ENCODE measurements around the gene KRT81.

Gene KRT81

GRCh38 chr12:52291267-52291935, at the start of gene KRT81:
KRT81 (minus strand) TSS chr12:52291534; CDS start chr12:52291465, 69 bp downstream.
- no peak for DNase-seq (ENCODE audit: low read depth, low spot score)

- no peak for DNase-seq (ENCODE audit: low read depth, low spot score)
These were observed 47.1 kb upstream of the KRT81 start for GRCh38 chr12:52338241-52338960.

- DNase-seq (ENCODE audit: low read depth, low spot score): no peak
These were observed 45.7 kb upstream of the KRT81 start for GRCh38 chr12:52337054-52337453.

- DNase-seq (ENCODE audit: low read depth, low spot score): no peak
These were observed 45.3 kb upstream of the KRT81 start for GRCh38 chr12:52336641-52337040.

GRCh38 chr12:52335598-52336262, 44.4 kb upstream of the KRT81 start:
- no peak for DNase-seq (ENCODE audit: low read depth, low spot score)

- no peak for DNase-seq (ENCODE audit: low read depth, low spot score)
These were observed 42.9 kb upstream of the KRT81 start for GRCh38 chr12:52334185-52334584.

GRCh38 chr12:52333321-52333720, 42.0 kb upstream of the KRT81 start:
- DNase-seq (ENCODE audit: low read depth, low spot score): no peak

- no peak for DNase-seq (ENCODE audit: low read depth, low spot score)
These were observed 41.0 kb upstream of the KRT81 start for GRCh38 chr12:52332381-52332780.

- DNase-seq (ENCODE audit: low read depth, low spot score): no peak
These were observed 40.5 kb upstream of the KRT81 start for GRCh38 chr12:52331833-52332232.

GRCh38 chr12:52331039-52331438, 39.7 kb upstream of the KRT81 start:
- no peak for DNase-seq (ENCODE audit: low read depth, low spot score)

GRCh38 chr12:52327830-52328500, 36.6 kb upstream of the KRT81 start:
- DNase-seq (ENCODE audit: low read depth, low spot score): no peak

GRCh38 chr12:52327052-52327829, 35.9 kb upstream of the KRT81 start:
- peak; percentile 69 for DNase-seq (ENCODE audit: low read depth, low spot score)

GRCh38 chr12:52324153-52324444, 32.8 kb upstream of the KRT81 start:
- no peak for DNase-seq (ENCODE audit: low read depth, low spot score)

- DNase-seq (ENCODE audit: low read depth, low spot score): no peak
These were observed 32.2 kb upstream of the KRT81 start for GRCh38 chr12:52323416-52324152.

GRCh38 chr12:52323001-52323400, 31.7 kb upstream of the KRT81 start:
- DNase-seq (ENCODE audit: low read depth, low spot score): no peak

- no peak for DNase-seq (ENCODE audit: low read depth, low spot score)
These were observed 30.7 kb upstream of the KRT81 start for GRCh38 chr12:52322069-52322468.

GRCh38 chr12:52321418-52321817, 30.1 kb upstream of the KRT81 start:
- no peak for DNase-seq (ENCODE audit: low read depth, low spot score)

- no peak for DNase-seq (ENCODE audit: low read depth, low spot score)
These were observed 29.6 kb upstream of the KRT81 start, which contains the start of gene KRT83 for GRCh38 chr12:52320784-52321400. KRT83 (minus strand) TSS chr12:52321398; CDS start chr12:52321335, 63 bp downstream.

GRCh38 chr12:52319097-52319496, 27.8 kb upstream of the KRT81 start:
- no peak for DNase-seq (ENCODE audit: low read depth, low spot score)

GRCh38 chr12:52318241-52318990, 27.1 kb upstream of the KRT81 start:
- no peak for DNase-seq (ENCODE audit: low read depth, low spot score)
